DMS79 treated with DMSO at 0.1 percent for 48 hours (cell line): Measurements from ENCODE around the gene NUMA1.

Source experiments
- DNase-seq: peaks from one replicate; lab custom pipeline; 2025; lab: John Stamatoyannopoulos, UW

The NUMA1 gene

DNA sequence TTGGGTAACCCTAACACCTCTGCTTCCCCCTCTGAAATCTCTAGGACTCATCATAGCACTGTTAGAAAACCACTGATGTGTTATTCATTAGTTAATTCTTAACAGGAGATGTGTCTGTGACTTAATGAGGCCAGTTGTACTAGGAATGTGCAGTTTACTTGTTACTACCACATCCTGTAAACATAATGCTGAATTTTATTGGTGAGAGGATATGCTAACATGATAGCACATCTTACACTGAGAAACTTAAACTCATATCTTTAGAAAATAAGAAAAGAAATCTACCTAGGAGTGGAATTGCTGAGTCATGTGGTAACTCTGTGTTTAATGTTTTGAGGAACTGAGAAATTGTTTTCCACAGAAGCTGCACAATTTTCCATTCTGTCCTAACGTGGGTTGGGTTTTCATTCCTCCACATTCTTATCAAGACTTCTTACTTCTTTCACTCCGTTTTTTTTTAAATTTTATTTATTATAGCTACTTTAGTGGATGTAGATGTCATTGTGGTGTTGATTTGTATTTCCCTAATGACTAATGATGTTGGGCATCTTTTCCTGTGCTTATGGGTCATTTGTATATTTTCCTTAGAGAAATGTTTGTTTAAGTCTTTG, 117.8 kb downstream of the NUMA1 start:
- DNase-seq: no peak

DNA sequence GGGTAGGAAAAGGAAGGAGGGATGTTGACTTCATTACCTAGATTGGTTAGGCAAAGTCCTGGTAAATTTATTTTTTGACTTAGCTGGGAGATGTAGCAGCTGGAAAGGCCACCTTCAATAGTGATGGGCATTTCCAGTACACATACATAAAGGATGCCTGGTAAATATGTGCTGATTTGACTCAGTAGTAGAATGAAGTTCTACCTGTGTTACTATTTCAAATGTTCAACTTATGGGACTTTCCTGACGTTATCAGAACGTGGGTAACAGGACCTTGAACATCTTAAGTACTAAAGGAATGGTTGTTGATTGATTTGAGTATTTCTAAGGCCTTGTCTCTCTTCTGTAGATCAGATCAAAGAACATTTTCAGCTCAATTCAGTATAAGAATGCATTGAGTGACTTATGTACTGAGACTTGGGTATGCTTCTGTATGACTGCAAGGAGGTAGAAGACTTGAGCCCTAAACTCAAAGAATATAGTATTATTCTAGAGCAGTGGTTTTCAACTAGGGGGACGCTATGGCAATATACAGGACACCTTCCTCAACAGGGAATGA, 124.4 kb downstream of the NUMA1 start:
- no peak for DNase-seq
